ENCODE data around the gene JARID2.

DNA sequence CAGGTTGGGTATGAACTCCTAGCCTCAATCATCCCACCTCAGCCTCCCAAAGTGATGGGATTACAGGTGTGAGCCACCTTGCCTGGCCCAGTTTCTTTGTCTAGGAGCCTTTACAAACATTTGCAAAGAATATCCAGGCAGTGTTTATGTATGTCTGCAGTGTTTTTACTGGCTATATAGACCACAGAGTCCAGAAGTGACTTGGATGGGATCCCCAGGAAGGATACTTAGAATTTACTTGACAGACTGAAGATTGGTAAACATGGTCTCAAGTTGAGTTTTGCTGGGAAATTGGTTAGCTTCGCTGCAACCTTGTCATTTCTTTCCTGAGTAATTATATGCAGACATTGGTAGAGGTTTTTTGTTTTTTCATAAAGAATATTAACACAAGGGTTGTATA, 23.8 kb downstream of the JARID2 start:
- TF ChIP-seq POLR2A (IDR thresholded peaks at IDR 0.05) (no peak), CTCF (IDR thresholded peaks at IDR 0.05) (no peak)
